DND-41 (cell line): ENCODE data around the gene CYFIP1.

Experiments used
- ATAC-seq: fragments of 200-7000 bp; cut with Tn5 transposase; 3 replicates; pipeline ENCODE4 v1.9.1; 2021; ENCODE audit warnings: low read depth; ENCODE audit not compliant: insufficient read depth
- DNase-seq: peaks from one replicate; pipeline ENCODE4 v3.0.0-alpha.2; 2020
- H2AFZ ChIP-seq: 2 replicates; pipeline ENCODE4 v1.6.0; 2012; ENCODE audit warnings: low read depth, low read length
- H3K27ac ChIP-seq: 2 replicates; pipeline ENCODE4 v1.5.1; 2012; ENCODE audit warnings: low read length, inconsistent platforms
- H3K27me3 ChIP-seq: fragments of 200-600 bp; sonication (generic); 2 replicates; pipeline ENCODE4 v1.6.0; 2012; ENCODE audit warnings: low read length, mild to moderate bottlenecking, inconsistent platforms; ENCODE audit not compliant: insufficient read depth, poor library complexity
- H3K36me3 ChIP-seq: 2 replicates; pipeline ENCODE4 v1.5.1; 2012; ENCODE audit warnings: low read length, inconsistent platforms; ENCODE audit not compliant: insufficient read depth
- H3K4me1 ChIP-seq: 2 replicates; pipeline ENCODE4 v1.5.1; 2012; ENCODE audit warnings: mild to moderate bottlenecking, low read length; ENCODE audit not compliant: insufficient read depth
- H3K4me2 ChIP-seq: 2 replicates; pipeline ENCODE4 v1.6.0; 2012; ENCODE audit warnings: mild to moderate bottlenecking, moderate library complexity, low read length, inconsistent platforms; ENCODE audit not compliant: insufficient read depth
- H3K4me3 ChIP-seq, 2 experiments: fragments of 200-600 bp in 1 of 2; shearing (Covaris generic) in 1 of 2; 2 replicates each; pipeline ENCODE4 v1.5.1; 2012 to 2016; ENCODE audit warnings: inconsistent platforms in 2 of 2, low read length in 2 of 2, mild to moderate bottlenecking in 2 of 2, low read depth in 1 of 2, moderate library complexity in 1 of 2
- H3K79me2 ChIP-seq: 2 replicates; pipeline ENCODE4 v1.6.0; 2012; ENCODE audit warnings: low read length, inconsistent platforms; ENCODE audit not compliant: insufficient read depth
- H3K9ac ChIP-seq: 2 replicates; pipeline ENCODE4 v1.6.0; 2012; ENCODE audit warnings: low read depth, mild to moderate bottlenecking, inconsistent platforms, low read length, moderate library complexity
- H3K9me3 ChIP-seq: 2 replicates; pipeline ENCODE4 v1.5.1; 2012; ENCODE audit warnings: low read length, moderate library complexity, mild to moderate bottlenecking, inconsistent platforms; ENCODE audit not compliant: insufficient read depth, severe bottlenecking
- H4K20me1 ChIP-seq: 2 replicates; pipeline ENCODE4 v1.6.0; 2012; ENCODE audit warnings: low read length; ENCODE audit not compliant: insufficient read depth
- CTCF ChIP-seq: IDR thresholded peaks from 2 replicates; pipeline ENCODE4 v1.5.1; 2012; ENCODE audit warnings: borderline replicate concordance, low read length, moderate library complexity, mild to moderate bottlenecking; ENCODE audit not compliant: poor library complexity, severe bottlenecking; ENCODE audit errors: extremely low read depth
- EZH2 ChIP-seq: IDR thresholded peaks from 3 replicates; pipeline ENCODE4 v1.6.1; 2012; ENCODE audit warnings: borderline replicate concordance, low read depth, mild to moderate bottlenecking, moderate library complexity, low read length, inconsistent platforms; ENCODE audit not compliant: severe bottlenecking

CYFIP1 gene

GRCh38 chr15:22931784-22932536, 48.2 kb downstream of the CYFIP1 start:
- Histone ChIP-seq H3K4me3 (no peak overlapping the region), H3K27me3 (no peaks in the 10 kb centered on the region), H3K36me3 (no peaks in the 10 kb centered on the region), H3K9ac (no peak overlapping the region), H3K4me1 (no peaks in the 10 kb centered on the region), H3K9me3 (no peaks in the 10 kb centered on the region), H4K20me1 (no peaks in the 10 kb centered on the region), H2AFZ (no peak overlapping the region), H3K79me2 (no peaks in the 10 kb centered on the region), H3K4me2 (no peak overlapping the region), H3K27ac (no peak overlapping the region)
- DNase-seq (no peak), ATAC-seq (no peak)
- TF ChIP-seq CTCF (no peak), EZH2 (no peak)

- no peak overlapping the region for H2AFZ ChIP-seq
- no peaks in the 10 kb centered on the region for H3K36me3 ChIP-seq
- H3K79me2 ChIP-seq, result no peaks in the 10 kb centered on the region
- H3K9me3 ChIP-seq, result no peaks in the 10 kb centered on the region
- H3K4me2 ChIP-seq, result no peak overlapping the region
- H4K20me1 ChIP-seq, result no peaks in the 10 kb centered on the region
- ATAC-seq (no peak), DNase-seq (no peak)
- H3K27ac ChIP-seq, result no peak overlapping the region
- no peak overlapping the region for H3K9ac ChIP-seq
- H3K4me1 ChIP-seq, result no peaks in the 10 kb centered on the region
- H3K27me3 ChIP-seq, result no peaks in the 10 kb centered on the region
- no peak overlapping the region for H3K4me3 ChIP-seq
- TF ChIP-seq EZH2 (no peak), CTCF (no peak)
These were observed 49.2 kb downstream of the CYFIP1 start for GRCh38 chr15:22930782-22931484.

- Histone ChIP-seq H4K20me1 (no peaks in the 10 kb centered on the region), H2AFZ (no peak overlapping the region), H3K4me3 (no peak overlapping the region), H3K27me3 (no peaks in the 10 kb centered on the region), H3K9ac (no peak overlapping the region), H3K36me3 (no peaks in the 10 kb centered on the region), H3K4me1 (no peaks in the 10 kb centered on the region), H3K27ac (no peak overlapping the region), H3K4me2 (no peak overlapping the region), H3K9me3 (no peaks in the 10 kb centered on the region), H3K79me2 (no peaks in the 10 kb centered on the region)
- ATAC-seq, result no peak
- DNase-seq, result no peak
- TF ChIP-seq EZH2 (no peak), CTCF (no peak)
These were observed 52.4 kb downstream of the CYFIP1 start for GRCh38 chr15:22927761-22928160.
